Measurements from ENCODE around the gene E2F4. TPM values are rescaled to one million over a fixed set of nuclear protein-coding genes. Genes with fewer than 3 reads are reported as not detected.

Gene E2F4
- total RNA-seq, 1 donor from 2014 or later, result 43.4 TPM

GRCh38 chr16:67163164-67163998 is 28.6 kb upstream of the E2F4 start:
- Mint-ChIP-seq H3K4me3 (ENCODE audit: unreplicated experiment) (peak overlapping the region; percentile 52), H3K4me1 (ENCODE audit: unreplicated experiment) (peaks cover 39% of the 10 kb centered on the region), H3K27me3 (ENCODE audit: unreplicated experiment) (peaks cover 29% of the 10 kb centered on the region), H3K9me3 (ENCODE audit: unreplicated experiment) (no peaks in the 10 kb centered on the region), H3K27ac (ENCODE audit: unreplicated experiment) (no peak overlapping the region), H3K36me3 (ENCODE audit: unreplicated experiment) (peaks cover 2% of the 10 kb centered on the region)
- no peak for DNase-seq (ENCODE audit: extremely low spot score, unreplicated experiment)
- no peak for TF ChIP-seq CTCF (IDR thresholded peaks at IDR 0.05)

GRCh38 chr16:67163999-67164558 is 27.9 kb upstream of the E2F4 start:
- Mint-ChIP-seq H3K27me3 (ENCODE audit: unreplicated experiment) (peaks cover 29% of the 10 kb centered on the region), H3K4me1 (ENCODE audit: unreplicated experiment) (peaks cover 33% of the 10 kb centered on the region), H3K9me3 (ENCODE audit: unreplicated experiment) (no peaks in the 10 kb centered on the region), H3K36me3 (ENCODE audit: unreplicated experiment) (no peaks in the 10 kb centered on the region), H3K27ac (ENCODE audit: unreplicated experiment) (no peak overlapping the region), H3K4me3 (ENCODE audit: unreplicated experiment) (peak overlapping the region; percentile 52)
- TF ChIP-seq CTCF (IDR thresholded peaks at IDR 0.05), result no peak
- no peak for DNase-seq (ENCODE audit: extremely low spot score, unreplicated experiment)

- H3K27me3 Mint-ChIP-seq (ENCODE audit: unreplicated experiment), result peaks cover 29% of the 10 kb centered on the region
- H3K4me3 Mint-ChIP-seq (ENCODE audit: unreplicated experiment), result peak within 1 kb of the TSS; percentile 52
- H3K27ac Mint-ChIP-seq (ENCODE audit: unreplicated experiment), result no peak within 1 kb of the TSS
- no peak for TF ChIP-seq CTCF (IDR thresholded peaks at IDR 0.05)
- H3K9me3 Mint-ChIP-seq (ENCODE audit: unreplicated experiment), result no peaks in the 10 kb centered on the region
- no peaks in the 10 kb centered on the region for H3K36me3 Mint-ChIP-seq (ENCODE audit: unreplicated experiment)
- DNase-seq (ENCODE audit: extremely low spot score, unreplicated experiment), result no peak
- peaks cover 33% of the 10 kb centered on the region for H3K4me1 Mint-ChIP-seq (ENCODE audit: unreplicated experiment)
Measured at GRCh38 chr16:67164599-67165061, 27.3 kb upstream of the E2F4 start, which contains the start of gene HSF4. HSF4 (plus strand) TSS chr16:67164745; CDS start chr16:67164812, 67 bp downstream.

DNA sequence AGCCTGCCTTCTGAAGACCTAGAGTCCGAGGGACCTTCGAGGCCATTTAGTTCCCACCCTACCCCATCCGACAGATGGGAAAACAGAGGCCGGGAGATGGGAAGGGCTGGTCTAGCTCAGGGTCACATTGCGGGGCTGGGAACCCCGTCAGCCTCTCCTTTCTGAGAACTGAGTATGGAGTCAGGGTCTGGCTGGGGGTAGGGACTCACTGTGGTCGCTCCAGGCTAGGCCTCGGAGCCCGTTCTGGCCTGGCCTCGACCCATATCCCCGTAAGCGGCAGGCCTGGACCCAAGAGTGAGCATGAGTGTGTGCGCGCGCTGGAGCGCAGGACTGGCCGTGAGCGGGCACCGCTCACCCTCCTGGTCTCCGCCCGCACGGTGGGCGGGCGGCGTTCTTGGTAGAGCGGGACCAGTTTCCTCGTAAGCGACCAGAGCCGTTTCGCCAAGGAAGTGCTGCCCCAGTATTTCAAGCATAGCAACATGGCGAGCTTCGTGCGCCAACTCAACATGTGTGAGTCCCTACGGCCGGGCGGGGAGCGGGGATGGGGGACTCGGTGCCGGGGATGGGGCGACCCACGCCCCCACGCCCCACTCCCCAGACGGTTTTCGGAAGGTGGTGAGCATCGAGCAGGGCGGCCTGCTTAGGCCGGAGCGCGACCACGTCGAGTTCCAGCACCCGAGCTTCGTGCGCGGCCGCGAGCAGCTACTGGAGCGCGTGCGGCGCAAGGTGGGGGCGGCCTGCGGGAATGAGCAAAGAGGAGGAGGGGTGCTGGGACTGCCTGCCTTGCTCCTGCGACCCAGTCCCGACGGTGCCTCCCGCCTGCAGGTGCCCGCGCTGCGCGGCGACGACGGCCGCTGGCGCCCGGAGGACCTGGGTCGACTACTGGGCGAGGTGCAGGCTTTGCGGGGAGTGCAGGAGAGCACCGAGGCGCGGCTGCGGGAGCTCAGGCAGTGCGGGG is 26.6 kb upstream of the E2F4 start:
- Mint-ChIP-seq H3K4me3 (ENCODE audit: unreplicated experiment) (peak overlapping the region; percentile 40), H3K9me3 (ENCODE audit: unreplicated experiment) (no peaks in the 10 kb centered on the region), H3K27ac (ENCODE audit: unreplicated experiment) (no peak overlapping the region), H3K27me3 (ENCODE audit: unreplicated experiment) (peaks cover 29% of the 10 kb centered on the region), H3K36me3 (ENCODE audit: unreplicated experiment) (no peaks in the 10 kb centered on the region), H3K4me1 (ENCODE audit: unreplicated experiment) (peaks cover 39% of the 10 kb centered on the region)
- no peak for TF ChIP-seq CTCF (IDR thresholded peaks at IDR 0.05)
- DNase-seq (ENCODE audit: extremely low spot score, unreplicated experiment), result no peak

All from osteocyte (in vitro differentiated cells).